BJ (cell line): Measurements from ENCODE around the gene MED13L. TPM values are rescaled to one million over a fixed set of nuclear protein-coding genes. Genes with fewer than 3 reads are reported as not detected.

Experiments used
- CTCF ChIA-PET: fragments of 350-600 bp; formaldehyde crosslinking; extraction: SDS; loops from one replicate; lab custom pipeline; 2021; ENCODE audit warnings: antibody characterized with exemption, inconsistent platforms; lab: Yijun Ruan, JAX
- POLR2A ChIA-PET: fragments of 300-600 bp; sonication (Branson Sonifier 250); formaldehyde crosslinking; extraction: SDS; loops from one replicate; lab custom pipeline; 2021; ENCODE audit warnings: antibody characterized with exemption; lab: Charles Lee
- DNase-seq: peaks from one replicate; pipeline ENCODE4 v3.0.0-alpha.2; 2011; ENCODE audit warnings: low read depth
- H3K27me3 ChIP-seq: 2 replicates; pipeline ENCODE4 v1.6.0; 2011; ENCODE audit warnings: low read length; ENCODE audit not compliant: control insufficient read depth, insufficient read depth
- H3K36me3 ChIP-seq: 2 replicates; pipeline ENCODE4 v1.5.1; 2011; ENCODE audit warnings: low read length; ENCODE audit not compliant: control insufficient read depth, insufficient read depth
- H3K4me3 ChIP-seq: 2 replicates; pipeline ENCODE4 v1.5.1; 2011; ENCODE audit warnings: low read depth, mild to moderate bottlenecking, control low read depth, low read length
- polyA plus RNA-seq: library from polyadenylated mRNA; depleted of rRNA; stranded (reverse); fragments of >200 nt; gene quantifications from 2 replicates; pipeline ENCODE4 v1.2.3, GENCODE V29; 2011
- TF ChIP-seq, protein P1 (sequence below): IDR thresholded peaks from 2 replicates; pipeline ENCODE4 v1.5.1; 2011; ENCODE audit warnings: low read depth, mild to moderate bottlenecking, control low read depth, inconsistent platforms, low read length, moderate library complexity; ENCODE audit not compliant: insufficient read depth

Gene MED13L
- polyA plus RNA-seq, 1 experiment: 43.7 TPM

DNA sequence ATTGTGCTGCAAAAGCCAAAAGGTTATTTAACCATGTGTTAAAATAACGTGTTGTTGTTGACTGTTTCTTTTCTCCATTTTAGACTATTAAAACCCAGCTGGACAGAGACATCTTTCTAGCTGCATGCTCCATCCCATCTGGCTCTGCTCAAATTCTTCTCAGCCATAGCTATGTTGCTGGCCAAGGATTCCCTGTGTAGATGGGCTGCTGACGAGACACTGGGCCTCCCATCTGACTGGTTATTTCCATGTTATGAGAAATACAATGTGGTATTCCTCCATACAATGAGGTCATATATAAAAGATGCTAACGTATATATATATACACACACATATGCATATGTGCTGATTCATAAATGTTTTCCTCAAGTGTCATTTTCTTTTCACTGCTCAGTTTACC, 30.1 kb downstream of the MED13L start:
- H3K4me3 ChIP-seq: no peak overlapping the region
- ChIA-PET CTCF (interaction anchor here (0.6 to 2.0 kb wide), 6 partner anchors 9 to 634 kb away, joined by 3 to 4 read pairs (median 3); no protein-coding TSS in a partner anchor), POLR2A (no interaction called here)
- H3K27me3 ChIP-seq: no peaks in the 10 kb centered on the region
- TF ChIP-seq, protein P1, sequence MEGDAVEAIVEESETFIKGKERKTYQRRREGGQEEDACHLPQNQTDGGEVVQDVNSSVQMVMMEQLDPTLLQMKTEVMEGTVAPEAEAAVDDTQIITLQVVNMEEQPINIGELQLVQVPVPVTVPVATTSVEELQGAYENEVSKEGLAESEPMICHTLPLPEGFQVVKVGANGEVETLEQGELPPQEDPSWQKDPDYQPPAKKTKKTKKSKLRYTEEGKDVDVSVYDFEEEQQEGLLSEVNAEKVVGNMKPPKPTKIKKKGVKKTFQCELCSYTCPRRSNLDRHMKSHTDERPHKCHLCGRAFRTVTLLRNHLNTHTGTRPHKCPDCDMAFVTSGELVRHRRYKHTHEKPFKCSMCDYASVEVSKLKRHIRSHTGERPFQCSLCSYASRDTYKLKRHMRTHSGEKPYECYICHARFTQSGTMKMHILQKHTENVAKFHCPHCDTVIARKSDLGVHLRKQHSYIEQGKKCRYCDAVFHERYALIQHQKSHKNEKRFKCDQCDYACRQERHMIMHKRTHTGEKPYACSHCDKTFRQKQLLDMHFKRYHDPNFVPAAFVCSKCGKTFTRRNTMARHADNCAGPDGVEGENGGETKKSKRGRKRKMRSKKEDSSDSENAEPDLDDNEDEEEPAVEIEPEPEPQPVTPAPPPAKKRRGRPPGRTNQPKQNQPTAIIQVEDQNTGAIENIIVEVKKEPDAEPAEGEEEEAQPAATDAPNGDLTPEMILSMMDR: no peak
- DNase-seq: no peak
- H3K36me3 ChIP-seq: no peaks in the 10 kb centered on the region

- DNase-seq: no peak
- POLR2A ChIA-PET: no interaction called here
- CTCF ChIA-PET: interaction anchor here (0.6 kb wide), 2 partner anchors 231 to 635 kb away, joined by 3 to 4 read pairs; no protein-coding TSS in a partner anchor
- no peaks in the 10 kb centered on the region for H3K36me3 ChIP-seq
- H3K27me3 ChIP-seq: no peaks in the 10 kb centered on the region
- TF ChIP-seq, protein P1: no peak
- no peak overlapping the region for H3K4me3 ChIP-seq
Observed at GRCh38 chr12:116246490-116247179, 30.9 kb downstream of the MED13L start.

DNA sequence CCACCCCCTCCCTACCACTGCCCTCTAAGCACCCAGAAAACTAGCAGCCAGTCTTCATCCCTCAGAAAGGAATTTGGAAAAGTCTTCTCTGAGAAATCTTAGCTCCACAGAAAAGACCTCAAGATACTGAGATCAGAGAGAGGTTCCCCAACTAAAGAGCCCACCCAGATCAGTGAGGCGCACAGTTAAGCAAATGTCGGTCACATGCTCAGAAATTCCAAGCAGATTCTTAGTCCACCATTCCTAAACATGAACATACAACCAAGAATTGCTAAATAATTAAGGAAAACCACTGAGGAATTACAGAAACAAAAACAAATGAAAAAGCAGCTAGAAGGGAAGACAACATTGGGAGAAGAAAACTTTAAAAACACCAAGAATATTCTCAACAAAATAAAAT, 32.3 kb downstream of the MED13L start:
- H3K36me3 ChIP-seq: no peaks in the 10 kb centered on the region
- no peak overlapping the region for H3K4me3 ChIP-seq
- CTCF ChIA-PET: interaction anchor here (1.5 to 2.4 kb wide), 2 partner anchors 9 to 247 kb away, joined by 5 to 8 read pairs; no protein-coding TSS in a partner anchor
- TF ChIP-seq, protein P1: no peak
- DNase-seq: no peak
- POLR2A ChIA-PET: no interaction called here
- H3K27me3 ChIP-seq: no peaks in the 10 kb centered on the region

DNA sequence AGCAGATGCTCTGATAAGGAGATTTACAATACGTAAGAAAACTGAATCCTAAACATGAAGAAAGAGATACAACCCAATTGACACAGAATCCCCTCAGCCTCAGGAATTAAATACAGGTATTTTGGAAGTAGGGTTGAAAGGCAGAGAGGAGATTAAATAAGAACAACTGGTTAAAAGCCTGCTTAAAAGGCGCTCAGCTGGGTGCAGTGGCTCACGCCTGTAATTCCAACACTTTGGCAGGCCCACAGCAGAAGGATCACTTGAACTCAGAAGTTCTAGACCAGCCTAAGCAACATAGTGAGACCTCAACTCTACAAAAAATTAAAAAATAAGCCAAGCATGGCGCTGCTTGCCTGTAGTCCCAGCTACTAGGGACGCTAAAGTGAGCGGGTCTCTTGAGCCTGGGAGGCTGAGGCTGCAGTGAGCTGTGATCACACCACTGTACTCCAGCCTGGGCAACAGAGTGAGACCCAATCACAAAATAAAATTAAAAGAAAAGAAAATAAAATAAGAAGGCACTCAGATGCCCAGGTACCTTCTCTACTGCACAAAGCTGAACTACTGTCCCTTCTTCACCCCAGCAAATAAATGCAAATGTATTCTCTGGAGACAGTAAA, 32.9 kb downstream of the MED13L start:
- no peaks in the 10 kb centered on the region for H3K36me3 ChIP-seq
- DNase-seq: no peak
- CTCF ChIA-PET: interaction anchor here (1.5 to 2.4 kb wide), 2 partner anchors 8 to 247 kb away, joined by 5 to 8 read pairs; no protein-coding TSS in a partner anchor
- TF ChIP-seq, protein P1: no peak
- H3K27me3 ChIP-seq: no peaks in the 10 kb centered on the region
- POLR2A ChIA-PET: no interaction called here
- no peak overlapping the region for H3K4me3 ChIP-seq

DNA sequence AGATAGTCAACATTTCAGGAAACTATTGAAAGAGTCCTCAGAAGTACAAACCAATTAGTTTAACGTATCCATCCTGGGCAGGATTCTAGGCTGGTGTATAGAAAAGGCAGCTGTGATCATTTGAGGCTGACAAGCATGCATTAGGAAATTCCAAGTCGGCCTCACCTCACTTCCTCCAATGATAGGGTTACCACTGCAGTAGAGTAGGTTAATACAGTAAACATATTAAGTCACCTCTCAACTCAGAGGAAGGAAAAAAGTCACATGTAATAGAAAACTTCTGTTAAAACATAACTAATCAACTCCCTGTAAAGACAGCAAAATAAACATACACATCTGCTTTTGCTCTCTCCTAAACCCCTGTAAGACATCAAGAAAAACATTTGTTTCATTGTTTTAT, 33.5 kb downstream of the MED13L start:
- ChIA-PET POLR2A (no interaction called here), CTCF (interaction anchor here (2.4 kb wide), 1 partner anchor 8 kb away, joined by 8 read pairs; no protein-coding TSS in a partner anchor)
- no peak overlapping the region for H3K4me3 ChIP-seq
- TF ChIP-seq, protein P1: no peak
- no peak for DNase-seq
- H3K36me3 ChIP-seq: no peaks in the 10 kb centered on the region
- H3K27me3 ChIP-seq: no peaks in the 10 kb centered on the region
